Smooth muscle cell (in vitro differentiated cells): ENCODE data around the gene FBN1. TPM values are rescaled to one million over a fixed set of nuclear protein-coding genes. Genes with fewer than 3 reads are reported as not detected.

Experiments used
- DNase-seq: peaks from one replicate; lab custom pipeline; 2025; ENCODE audit not compliant: unreplicated experiment; lab: John Stamatoyannopoulos, UW
- H2AFZ ChIP-seq: fragments of 200-600 bp; sonication (generic); 2 replicates; pipeline ENCODE4 v1.6.0; 2016; ENCODE audit warnings: antibody characterized with exemption, low read depth, mild to moderate bottlenecking
- H3F3A ChIP-seq: fragments of 200-600 bp; sonication (generic); 2 replicates; pipeline ENCODE4 v1.6.0; 2017; ENCODE audit warnings: antibody characterized with exemption, low read depth
- H3K27ac ChIP-seq: fragments of 200-600 bp; sonication (generic); 2 replicates; pipeline ENCODE4 v1.5.1; 2016; ENCODE audit warnings: low read depth, mild to moderate bottlenecking
- H3K27me3 ChIP-seq: fragments of 200-600 bp; sonication (generic); 2 replicates; pipeline ENCODE4 v1.6.1; 2016; ENCODE audit warnings: low read depth, mild to moderate bottlenecking
- H3K36me3 ChIP-seq: fragments of 200-600 bp; sonication (generic); 2 replicates; pipeline ENCODE4 v1.5.1; 2016; ENCODE audit warnings: low read depth
- H3K4me1 ChIP-seq: fragments of 200-600 bp; sonication (generic); 2 replicates; pipeline ENCODE4 v1.5.1; 2016; ENCODE audit warnings: low read depth
- H3K4me2 ChIP-seq: fragments of 200-600 bp; sonication (generic); 2 replicates; pipeline ENCODE4 v1.6.0; 2016; ENCODE audit warnings: mild to moderate bottlenecking
- H3K4me3 ChIP-seq: fragments of 200-600 bp; sonication (generic); 2 replicates; pipeline ENCODE4 v1.5.1; 2016; ENCODE audit warnings: mild to moderate bottlenecking
- H3K79me2 ChIP-seq: fragments of 200-600 bp; sonication (generic); 2 replicates; pipeline ENCODE4 v1.6.0; 2016; ENCODE audit warnings: low read depth, mild to moderate bottlenecking
- H3K9ac ChIP-seq: fragments of 200-600 bp; sonication (generic); 2 replicates; pipeline ENCODE4 v1.6.0; 2016; ENCODE audit warnings: low read depth
- H3K9me3 ChIP-seq: fragments of 200-600 bp; sonication (generic); replicated peaks from 2 replicates; pipeline ENCODE4 v1.5.1; 2016; ENCODE audit warnings: low read depth
- H4K20me1 ChIP-seq: fragments of 200-600 bp; sonication (generic); 2 replicates; pipeline ENCODE4 v1.6.0; 2016; ENCODE audit warnings: low read depth
- CTCF ChIP-seq: fragments of 200-600 bp; sonication (generic); IDR thresholded peaks from 2 replicates; pipeline ENCODE4 v1.5.1; 2017; ENCODE audit warnings: borderline replicate concordance, mild to moderate bottlenecking, antibody characterized with exemption; ENCODE audit not compliant: insufficient read depth, poor library complexity, severe bottlenecking
- WGBS: methylation state at CpG from one replicate; pipeline ENCODE4 v1.1.7; 2016; ENCODE audit warnings: low lambda C conversion rate; 5-methylcytosine and 5-hydroxymethylcytosine counted together
- polyA plus RNA-seq: library from polyadenylated mRNA; unstranded; fragments of >200 nt; fragmentation: Nextera tagmentation; extraction: Ambion mirVana; gene quantifications from 2 replicates; pipeline ENCODE4 v1.2.1, GENCODE V29; 2016
- total RNA-seq: library from RNA; depleted of rRNA; stranded (reverse); fragments of >200 nt; gene quantifications from 2 replicates; pipeline ENCODE4 v1.2.3, GENCODE V29; 2014

Gene FBN1
- total and polyA plus RNA-seq, 2 experiments from 2014 or later, result 137 to 330 TPM

GRCh38 chr15:48515500-48515899, 130.0 kb downstream of the FBN1 start:
- H2AFZ ChIP-seq, result no peak overlapping the region
- H3K4me3 ChIP-seq, result no peak overlapping the region
- no peaks in the 10 kb centered on the region for H3K4me1 ChIP-seq
- WGBS, result 63% methylated on average over 2 of the region's 2 CpGs
- no peak for TF ChIP-seq CTCF
- DNase-seq, result no peak
- H3K9ac ChIP-seq, result no peak overlapping the region
- H4K20me1 ChIP-seq, result no peaks in the 10 kb centered on the region
- no peak overlapping the region for H3K27ac ChIP-seq
- H3F3A ChIP-seq, result peaks cover 4% of the 10 kb centered on the region
- H3K79me2 ChIP-seq, result no peaks in the 10 kb centered on the region
- H3K4me2 ChIP-seq, result no peak overlapping the region
- H3K36me3 ChIP-seq, result peaks cover 50% of the 10 kb centered on the region
- H3K27me3 ChIP-seq, result no peaks in the 10 kb centered on the region
- no peaks in the 10 kb centered on the region for H3K9me3 ChIP-seq

- H3K9me3 ChIP-seq, result no peaks in the 10 kb centered on the region
- H3K4me3 ChIP-seq, result no peak overlapping the region
- H3K4me2 ChIP-seq, result no peak overlapping the region
- no peak overlapping the region for H3K27ac ChIP-seq
- no peaks in the 10 kb centered on the region for H4K20me1 ChIP-seq
- DNase-seq, result no peak
- H3K27me3 ChIP-seq, result no peaks in the 10 kb centered on the region
- no peak for TF ChIP-seq CTCF
- peaks cover 4% of the 10 kb centered on the region for H3F3A ChIP-seq
- 59% methylated on average over 2 of the region's 2 CpGs for WGBS
- no peak overlapping the region for H2AFZ ChIP-seq
- no peaks in the 10 kb centered on the region for H3K79me2 ChIP-seq
- H3K4me1 ChIP-seq, result no peaks in the 10 kb centered on the region
- peaks cover 49% of the 10 kb centered on the region for H3K36me3 ChIP-seq
- H3K9ac ChIP-seq, result no peak overlapping the region
Observed at GRCh38 chr15:48514103-48514816, 131.2 kb downstream of the FBN1 start.

- Histone ChIP-seq H3K27ac (no peak overlapping the region), H3K27me3 (no peaks in the 10 kb centered on the region), H3K4me3 (no peak overlapping the region), H3K4me1 (no peaks in the 10 kb centered on the region), H3K36me3 (peaks cover 59% of the 10 kb centered on the region), H2AFZ (no peak overlapping the region), H4K20me1 (no peaks in the 10 kb centered on the region), H3F3A (peaks cover 4% of the 10 kb centered on the region), H3K79me2 (no peaks in the 10 kb centered on the region), H3K4me2 (no peak overlapping the region), H3K9ac (no peak overlapping the region), H3K9me3 (no peaks in the 10 kb centered on the region)
- DNase-seq, result no peak
- TF ChIP-seq CTCF, result no peak
- 89% methylated on average over 6 of the region's 6 CpGs for WGBS
Observed at GRCh38 chr15:48510976-48511375, 134.5 kb downstream of the FBN1 start.

- Histone ChIP-seq H3K27me3 (no peaks in the 10 kb centered on the region), H3K36me3 (peaks cover 60% of the 10 kb centered on the region), H4K20me1 (no peaks in the 10 kb centered on the region), H2AFZ (no peak overlapping the region), H3F3A (no peaks in the 10 kb centered on the region), H3K4me3 (no peak overlapping the region), H3K4me1 (no peaks in the 10 kb centered on the region), H3K4me2 (no peak overlapping the region), H3K9ac (no peak overlapping the region), H3K79me2 (no peaks in the 10 kb centered on the region), H3K9me3 (no peaks in the 10 kb centered on the region), H3K27ac (no peak overlapping the region)
- peak; percentile 59 for TF ChIP-seq CTCF
- 44% methylated on average over 2 of the region's 2 CpGs for WGBS
- DNase-seq, result no peak
Observed at GRCh38 chr15:48507416-48508065, 138.0 kb downstream of the FBN1 start.
